ENCODE measurements around the gene CAMK2G.
"Not testable (repeated sequence)": the region's sequence is repeated elsewhere in the genome, so short reads cannot be mapped to it uniquely, and the experiment has no call there.

CAMK2G gene

DNA sequence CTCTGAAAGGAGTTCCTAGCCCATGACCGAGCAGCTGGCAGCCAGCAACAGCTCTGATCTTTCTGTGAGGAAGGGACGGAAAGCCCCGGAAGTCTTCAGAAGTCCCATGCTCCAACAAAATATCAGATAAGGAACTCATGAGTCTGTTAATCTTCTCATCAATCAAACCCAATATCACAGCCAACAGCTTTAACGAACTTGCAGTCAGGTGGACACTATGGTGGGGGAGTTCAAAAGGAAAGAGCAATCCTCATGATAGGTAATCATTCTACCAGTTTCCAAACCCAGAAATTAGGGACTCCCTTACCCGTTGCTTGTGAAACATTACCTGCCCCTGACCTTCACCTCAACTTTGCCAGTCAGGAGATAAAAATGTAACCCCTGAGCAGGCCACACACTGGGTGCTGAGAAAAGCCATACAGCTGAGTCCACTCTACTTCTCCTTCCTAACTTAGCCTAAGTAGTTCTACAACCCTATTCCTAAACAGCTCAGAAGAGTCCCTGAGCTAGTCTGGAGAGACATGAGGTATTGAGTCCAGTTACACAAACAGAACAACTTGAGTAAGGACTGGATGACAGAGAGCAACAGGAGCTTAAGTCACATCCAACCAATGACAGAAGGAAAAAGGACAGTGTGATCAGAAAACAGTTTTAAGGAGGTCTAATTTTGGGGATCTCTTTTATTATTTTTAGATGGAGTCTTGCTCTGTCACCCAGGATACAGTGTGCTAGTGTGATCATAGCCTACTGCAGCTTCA lies 65.1 kb downstream of the CAMK2G start:
- no peak for DNase-seq

DNA sequence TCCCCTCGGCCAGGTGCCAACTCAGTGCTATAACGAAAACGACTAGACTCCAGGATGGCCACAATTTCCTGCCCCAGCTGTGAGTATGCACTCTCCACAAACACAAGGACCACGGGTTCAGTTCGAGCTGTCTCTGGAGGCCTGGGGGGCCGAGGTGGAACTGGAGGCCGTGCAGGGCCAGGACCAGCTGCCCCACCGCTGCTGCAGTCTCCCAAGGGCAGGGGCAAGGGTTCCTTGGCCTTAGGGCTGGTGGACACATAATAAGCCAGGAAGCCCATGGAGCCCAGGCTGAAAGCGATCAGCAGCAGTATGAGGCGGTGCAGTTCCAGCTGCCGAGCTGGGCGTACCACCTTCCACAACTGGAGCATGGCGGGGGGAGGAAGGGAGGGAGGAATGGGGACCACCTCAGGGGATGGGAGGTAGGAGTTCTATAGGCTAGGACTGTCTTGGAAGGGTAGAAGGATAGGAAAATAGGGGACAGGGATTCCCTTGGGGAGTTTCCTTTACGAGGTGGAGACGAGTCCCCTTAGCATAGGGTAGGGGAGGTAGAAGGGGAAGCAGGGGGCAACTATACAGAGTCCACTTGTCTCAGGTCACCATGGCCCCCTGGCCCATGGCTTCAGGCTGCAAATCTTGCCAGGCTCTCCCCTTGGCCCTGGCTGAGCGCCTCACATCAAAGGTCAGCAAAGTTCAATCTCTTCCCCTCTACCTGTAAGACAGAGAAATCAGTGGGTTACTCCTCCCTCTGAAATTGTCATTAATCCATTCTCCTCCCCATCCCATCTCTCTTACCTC lies 66.1 kb downstream of the CAMK2G start:
- no peak for DNase-seq

DNA sequence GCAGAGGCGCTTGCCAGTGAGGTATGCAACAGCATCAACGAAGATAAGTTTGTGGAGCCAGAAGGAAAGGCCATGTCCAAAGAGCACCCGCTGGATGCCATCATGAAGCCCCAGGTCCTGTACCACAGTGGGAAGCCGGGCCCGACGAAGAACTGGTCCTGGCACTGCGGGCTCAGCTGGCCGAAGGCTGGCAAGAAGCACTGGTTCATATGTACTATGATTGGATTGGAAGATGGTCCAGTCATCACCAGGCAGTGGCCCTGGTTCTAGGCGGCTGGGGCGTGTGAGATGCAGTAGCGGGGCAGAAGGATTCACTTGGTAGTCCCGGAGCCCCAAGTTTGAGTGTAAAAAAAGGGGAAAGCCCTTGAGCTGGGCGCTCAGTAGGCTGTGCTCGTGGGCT lies 66.9 kb downstream of the CAMK2G start:
- no peak for DNase-seq

DNA sequence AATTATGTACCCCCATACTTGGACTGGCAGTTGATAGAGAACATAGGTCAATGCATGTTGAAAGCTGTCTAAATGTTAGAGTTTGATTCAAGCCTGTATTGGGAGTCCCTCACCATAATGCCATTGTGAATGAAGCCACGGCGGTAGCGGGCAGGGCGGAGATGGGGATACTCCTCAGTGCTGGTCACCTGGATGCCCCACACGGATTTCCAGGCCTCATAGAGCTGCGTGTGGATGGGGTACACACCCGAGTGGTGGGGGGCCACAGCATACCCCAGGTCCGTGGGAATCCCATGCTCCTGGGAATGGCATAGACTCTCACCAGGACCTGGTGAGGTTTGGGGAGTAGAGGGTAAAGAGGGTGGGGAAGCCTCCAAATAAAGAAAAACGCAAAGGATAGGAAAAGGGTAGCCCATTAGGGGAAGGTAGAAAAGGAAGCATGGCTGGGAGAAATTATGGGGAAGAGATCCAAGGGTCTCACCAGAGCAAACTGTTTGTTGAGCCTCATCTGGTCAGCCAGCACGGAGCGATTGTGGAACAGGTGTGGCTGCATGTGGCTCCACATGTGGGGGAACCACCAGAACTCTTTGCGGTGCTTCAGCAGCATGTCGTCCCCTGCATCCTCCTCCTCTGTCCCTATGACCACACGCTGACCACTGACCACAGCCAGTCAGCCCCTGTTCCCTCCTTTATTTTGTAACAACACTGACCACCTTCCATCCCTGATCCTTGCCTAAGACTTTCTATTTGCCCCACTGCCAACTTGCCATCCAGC lies 68.0 kb downstream of the CAMK2G start:
- DNase-seq, result no peak

DNA sequence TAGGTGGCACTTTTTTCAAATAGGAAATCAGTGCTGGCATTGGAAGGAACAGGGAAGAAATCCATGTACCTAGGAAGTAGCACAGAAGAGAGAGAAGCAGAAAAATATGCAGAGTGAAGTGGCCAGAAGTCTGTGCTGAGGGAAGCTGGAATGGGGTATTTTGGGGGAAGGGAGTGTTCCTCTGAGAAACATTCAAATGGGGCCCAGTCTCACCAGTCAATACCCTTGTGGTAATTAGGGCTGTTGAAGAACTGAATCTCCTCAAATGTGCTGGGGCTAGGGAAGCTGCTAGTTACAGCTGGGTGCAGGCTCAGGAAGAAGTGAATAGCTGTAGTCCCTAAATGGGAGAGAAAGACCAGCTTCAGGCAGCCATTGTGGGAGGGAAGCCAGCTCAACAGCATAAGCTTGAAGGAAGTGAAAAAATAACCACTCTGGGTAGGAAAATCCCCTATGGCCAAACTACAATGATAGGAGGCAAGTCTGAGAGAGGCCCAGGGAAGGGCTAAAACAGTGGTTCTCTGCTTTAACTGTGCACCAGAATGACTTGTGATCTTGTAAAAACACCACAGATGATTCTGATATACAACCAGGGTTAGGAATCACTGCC lies 70.6 kb downstream of the CAMK2G start:
- DNase-seq, result peak; percentile 34

DNA sequence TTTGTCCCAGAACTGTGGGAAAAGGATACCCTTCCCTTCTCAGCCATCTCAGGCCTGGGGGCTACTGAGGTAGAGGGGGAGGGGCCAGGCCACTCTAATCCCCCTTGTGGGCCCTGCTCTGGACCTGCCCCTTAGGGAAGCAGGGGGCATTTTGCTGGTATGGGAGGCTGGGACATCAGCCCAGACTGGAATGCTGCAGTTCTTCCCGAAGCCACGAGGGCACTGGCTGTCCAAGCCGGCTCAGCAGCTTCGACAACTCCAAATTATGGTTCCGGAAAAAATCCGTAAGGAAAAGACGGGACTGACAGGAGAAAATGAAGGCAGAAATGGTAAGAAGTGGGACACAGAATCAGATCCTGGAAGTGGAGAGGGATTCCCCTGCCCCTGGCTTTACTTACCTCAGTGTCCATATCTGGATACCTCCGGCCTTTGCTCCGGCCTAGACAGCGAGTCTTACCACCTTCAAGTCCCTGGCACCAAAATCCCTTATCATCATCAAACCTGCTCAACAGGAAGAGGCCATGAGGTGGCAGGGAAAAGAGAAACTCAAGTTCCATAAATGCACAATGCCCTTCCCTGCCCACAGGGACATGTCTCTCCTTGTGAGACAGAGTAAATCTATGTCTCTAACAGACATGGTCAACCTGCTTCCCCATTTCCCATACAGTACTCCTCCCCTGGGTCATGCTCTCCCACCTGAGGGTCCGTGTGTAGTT lies 71.9 kb downstream of the CAMK2G start:
- no peak for DNase-seq

DNA sequence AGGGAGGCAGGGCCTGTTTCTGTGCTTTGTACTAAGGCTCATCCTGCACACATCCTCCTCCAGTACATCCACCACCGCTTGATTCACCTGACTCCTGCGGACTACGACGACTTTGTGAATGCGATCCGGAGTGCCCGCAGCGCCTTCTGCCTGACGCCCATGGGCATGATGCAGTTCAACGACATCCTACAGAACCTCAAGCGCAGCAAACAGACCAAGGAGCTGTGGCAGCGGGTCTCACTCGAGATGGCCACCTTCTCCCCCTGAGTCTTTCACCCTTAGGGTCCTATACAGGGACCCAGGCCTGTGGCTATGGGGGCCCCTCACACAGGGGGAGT lies 73.1 kb downstream of the CAMK2G start:
- no peak for DNase-seq

DNA sequence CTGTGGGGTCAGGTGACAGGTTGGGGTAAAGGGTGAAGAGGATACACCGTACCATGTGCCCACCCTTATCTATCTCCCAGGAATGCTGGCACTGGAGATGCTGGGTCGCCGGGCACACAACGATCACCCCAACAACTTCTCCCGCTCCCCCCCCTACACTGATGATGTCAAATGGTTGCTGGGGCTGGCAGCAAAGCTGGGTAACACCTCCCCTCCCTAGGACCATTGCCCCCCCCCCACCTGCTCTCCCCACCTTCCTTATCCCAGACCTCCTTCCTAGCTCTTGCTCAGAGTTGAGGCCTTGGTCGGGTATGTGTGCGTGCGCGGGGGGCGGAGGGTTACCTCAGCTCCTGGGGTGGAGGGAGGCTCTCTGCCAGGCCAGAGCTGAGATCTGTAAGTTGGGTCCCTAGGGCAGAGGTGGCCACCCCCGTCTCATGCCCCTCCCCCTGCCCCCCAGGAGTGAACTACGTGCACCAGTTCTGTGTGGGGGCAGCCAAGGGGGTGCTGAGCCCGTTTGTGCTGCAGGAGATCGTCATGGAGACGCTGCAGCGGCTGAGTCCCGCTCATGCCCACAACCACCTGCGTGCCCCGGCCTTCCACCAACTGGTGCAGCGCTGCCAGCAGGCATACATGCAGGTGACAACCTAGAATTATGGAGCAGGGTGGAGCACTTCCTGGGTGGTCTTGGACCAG lies 73.6 kb downstream of the CAMK2G start:
- DNase-seq, result no peak

DNA sequence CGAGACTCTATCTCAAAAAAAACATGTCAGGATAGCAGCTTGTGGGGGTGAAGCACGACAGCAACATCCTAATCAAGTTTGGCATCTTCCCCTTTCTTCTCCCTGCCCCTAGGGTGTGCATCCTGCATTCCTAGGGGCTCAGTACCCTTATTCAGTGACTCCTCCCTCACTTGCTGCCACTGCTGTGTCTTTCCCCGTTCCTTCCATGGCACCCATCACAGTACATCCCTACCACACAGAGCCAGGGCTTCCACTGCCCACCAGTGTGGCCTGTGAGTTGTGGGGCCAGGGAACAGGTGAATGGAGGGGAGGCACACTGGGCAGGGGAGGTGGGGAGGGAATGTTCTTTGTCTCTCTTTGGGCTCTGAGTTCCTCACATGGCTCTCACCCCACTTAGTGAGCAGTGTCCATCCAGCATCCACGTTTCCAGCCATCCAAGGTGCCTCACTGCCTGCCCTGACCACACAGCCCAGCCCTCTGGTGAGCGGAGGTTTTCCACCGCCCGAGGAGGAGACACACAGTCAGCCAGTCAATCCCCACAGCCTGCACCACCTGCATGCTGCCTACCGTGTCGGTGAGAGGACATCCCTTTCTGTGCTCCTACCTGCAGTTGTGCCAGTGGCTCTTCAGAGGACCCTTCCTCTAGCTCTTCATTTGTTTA lies 74.3 kb downstream of the CAMK2G start:
- DNase-seq, result no peak

DNA sequence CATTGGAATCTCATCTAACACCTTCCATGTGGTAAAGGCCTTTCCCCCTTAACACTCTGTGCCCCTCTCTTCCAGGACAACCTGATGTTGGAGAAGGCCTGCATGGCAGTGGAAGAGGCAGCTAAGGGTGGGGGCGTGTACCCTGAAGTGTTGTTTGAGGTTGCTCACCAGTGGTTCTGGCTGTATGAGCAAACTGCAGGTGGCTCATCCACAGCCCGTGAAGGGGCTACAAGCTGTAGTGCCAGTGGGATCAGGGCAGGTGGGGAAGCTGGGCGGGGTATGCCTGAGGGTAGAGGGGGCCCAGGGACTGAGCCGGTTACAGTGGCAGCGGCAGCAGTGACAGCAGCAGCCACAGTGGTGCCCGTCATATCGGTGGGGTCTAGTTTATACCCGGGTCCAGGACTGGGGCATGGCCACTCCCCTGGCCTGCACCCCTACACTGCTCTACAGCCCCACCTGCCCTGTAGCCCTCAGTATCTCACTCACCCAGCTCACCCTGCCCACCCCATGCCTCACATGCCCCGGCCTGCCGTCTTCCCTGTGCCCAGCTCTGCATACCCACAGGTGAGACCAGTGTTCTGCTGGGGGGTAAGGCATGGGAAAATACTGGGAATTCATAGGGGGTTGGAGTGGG lies 75.3 kb downstream of the CAMK2G start:
- DNase-seq, result no peak

DNA sequence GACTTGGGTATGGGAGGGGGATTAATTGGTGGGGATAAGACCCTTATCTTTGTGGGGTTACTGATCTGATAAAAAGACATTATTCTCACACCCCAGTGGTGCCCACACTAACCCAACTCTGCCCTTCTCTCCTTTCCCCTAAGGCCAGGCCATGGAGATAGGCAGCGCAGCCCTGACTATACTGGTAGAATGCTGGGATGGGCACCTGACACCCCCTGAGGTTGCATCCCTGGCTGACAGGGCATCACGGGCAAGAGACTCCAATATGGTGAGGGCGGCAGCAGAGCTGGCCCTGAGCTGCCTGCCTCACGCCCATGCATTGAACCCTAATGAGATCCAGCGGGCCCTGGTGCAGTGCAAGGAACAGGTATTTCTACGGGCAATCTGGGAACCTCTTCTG lies 76.3 kb downstream of the CAMK2G start:
- no peak for DNase-seq

DNA sequence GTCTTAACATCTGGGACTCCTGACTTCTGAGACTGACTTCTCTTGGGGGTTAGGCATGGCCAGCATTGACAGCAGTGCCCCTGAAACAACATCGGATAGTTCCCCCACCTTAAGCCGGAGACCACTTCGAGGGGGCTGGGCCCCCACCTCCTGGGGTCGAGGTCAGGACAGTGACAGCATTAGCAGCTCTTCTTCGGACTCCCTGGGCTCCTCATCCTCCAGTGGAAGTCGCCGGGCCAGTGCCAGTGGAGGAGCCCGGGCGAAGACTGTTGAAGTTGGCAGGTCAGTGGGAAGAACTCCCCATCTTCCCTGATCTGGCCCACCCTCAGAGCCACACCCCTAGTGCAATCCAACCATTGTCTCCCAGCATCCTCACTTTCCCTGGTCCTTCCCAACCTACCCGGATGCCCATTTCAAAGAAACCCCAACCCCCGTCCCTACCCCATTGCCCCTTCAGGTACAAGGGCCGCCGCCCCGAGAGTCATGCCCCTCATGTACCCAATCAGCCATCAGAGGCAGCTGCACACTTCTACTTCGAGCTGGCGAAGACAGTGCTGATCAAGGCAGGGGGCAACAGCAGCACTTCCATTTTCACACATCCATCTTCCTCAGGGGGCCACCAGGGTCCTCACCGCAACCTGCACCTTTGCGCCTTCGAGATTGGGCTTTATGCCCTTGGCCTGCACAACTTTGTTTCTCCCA lies 76.9 kb downstream of the CAMK2G start:
- DNase-seq, result no peak

DNA sequence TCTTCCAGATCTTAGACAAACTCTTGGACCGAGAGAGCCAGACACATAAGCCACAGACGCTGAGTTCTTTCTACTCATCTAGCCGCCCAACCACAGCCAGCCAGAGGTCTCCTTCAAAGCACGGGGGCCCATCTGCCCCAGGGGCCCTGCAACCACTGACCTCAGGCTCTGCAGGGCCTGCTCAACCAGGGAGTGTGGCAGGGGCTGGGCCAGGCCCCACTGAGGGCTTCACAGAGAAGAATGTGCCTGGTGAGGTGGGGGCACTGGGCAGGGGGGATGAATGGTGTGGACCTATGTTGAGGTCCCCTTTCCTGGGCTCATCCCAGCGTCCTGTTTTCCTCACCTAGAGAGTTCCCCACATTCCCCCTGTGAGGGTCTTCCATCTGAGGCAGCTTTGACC lies 77.6 kb downstream of the CAMK2G start:
- no peak for DNase-seq

DNA sequence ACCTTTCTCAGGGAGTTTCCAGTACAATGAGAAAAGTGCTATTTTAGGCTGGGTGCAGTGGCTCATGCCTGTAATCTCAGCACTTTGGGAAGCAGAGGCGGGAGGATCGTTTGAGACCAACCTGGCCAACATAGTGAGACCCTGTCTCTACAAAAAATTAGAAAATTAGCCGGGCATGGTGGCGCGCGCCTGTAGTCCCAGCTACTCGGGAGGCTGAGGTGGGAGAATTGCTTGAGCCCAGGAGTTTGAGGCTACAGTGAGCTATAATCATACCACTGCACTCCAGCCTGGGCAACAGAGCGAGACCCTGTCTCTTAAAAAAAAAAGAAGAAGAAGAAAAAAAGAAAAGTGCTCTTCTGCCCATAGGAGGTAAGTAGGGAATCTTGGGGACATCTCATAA lies 78.3 kb downstream of the CAMK2G start:
- not testable (repeated sequence) for DNase-seq

DNA sequence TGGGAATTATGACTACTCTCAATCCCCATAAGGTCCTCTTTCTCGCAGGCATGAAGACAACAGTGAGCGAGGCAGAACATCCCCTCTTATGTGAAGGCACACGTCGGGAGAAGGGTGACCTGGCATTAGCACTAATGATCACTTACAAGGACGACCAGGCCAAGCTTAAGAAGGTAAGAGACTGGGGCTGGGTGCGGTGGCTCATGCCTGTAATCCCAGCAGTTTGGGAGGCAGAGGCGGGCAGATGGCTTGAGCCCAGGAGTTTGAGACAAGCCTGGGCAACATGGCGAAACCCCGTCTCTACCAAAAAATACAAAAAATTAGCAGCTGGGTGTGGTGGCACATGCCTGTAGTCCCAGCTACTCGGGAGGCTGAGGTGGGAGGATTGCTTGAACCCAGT lies 78.9 kb downstream of the CAMK2G start:
- DNase-seq, result not testable (repeated sequence)

DNA sequence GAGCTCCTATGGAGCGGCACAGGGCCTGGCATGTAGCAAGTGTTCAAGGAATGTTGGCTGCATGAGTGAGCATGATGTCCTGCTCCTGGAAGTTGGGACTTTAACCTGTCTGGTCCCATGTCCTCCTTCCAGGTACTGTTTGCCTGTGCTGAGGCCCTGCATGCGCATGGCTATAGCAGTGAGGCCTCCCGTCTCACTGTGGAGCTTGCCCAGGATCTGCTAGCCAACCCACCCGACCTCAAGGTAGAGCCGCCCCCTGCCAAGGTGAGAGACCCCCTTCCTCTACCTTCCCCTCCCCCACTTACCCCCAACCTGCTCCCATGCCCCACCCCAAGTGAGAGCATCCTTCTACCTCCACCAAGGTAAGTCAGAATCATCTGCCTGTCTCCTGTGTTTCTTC lies 80.9 kb downstream of the CAMK2G start:
- DNase-seq, result no peak

DNA sequence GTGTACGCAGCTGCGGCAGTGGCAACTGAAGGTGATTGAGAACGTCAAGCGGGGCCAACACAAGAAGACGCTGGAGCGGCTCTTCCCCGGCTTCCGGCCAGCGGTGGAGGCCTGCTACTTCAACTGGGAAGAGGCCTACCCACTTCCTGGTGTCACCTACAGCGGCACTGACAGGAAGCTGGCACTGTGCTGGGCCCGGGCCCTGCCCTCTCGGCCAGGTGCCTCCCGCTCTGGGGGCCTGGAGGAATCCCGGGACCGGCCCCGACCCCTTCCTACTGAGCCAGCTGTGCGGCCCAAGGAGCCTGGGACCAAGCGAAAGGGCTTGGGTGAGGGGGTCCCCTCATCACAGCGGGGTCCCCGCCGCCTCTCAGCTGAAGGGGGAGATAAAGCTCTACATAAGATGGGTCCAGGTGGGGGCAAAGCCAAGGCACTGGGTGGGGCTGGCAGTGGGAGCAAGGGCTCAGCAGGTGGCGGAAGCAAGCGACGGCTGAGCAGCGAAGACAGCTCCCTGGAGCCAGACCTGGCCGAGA lies 82.4 kb downstream of the CAMK2G start:
- DNase-seq, result no peak

DNA sequence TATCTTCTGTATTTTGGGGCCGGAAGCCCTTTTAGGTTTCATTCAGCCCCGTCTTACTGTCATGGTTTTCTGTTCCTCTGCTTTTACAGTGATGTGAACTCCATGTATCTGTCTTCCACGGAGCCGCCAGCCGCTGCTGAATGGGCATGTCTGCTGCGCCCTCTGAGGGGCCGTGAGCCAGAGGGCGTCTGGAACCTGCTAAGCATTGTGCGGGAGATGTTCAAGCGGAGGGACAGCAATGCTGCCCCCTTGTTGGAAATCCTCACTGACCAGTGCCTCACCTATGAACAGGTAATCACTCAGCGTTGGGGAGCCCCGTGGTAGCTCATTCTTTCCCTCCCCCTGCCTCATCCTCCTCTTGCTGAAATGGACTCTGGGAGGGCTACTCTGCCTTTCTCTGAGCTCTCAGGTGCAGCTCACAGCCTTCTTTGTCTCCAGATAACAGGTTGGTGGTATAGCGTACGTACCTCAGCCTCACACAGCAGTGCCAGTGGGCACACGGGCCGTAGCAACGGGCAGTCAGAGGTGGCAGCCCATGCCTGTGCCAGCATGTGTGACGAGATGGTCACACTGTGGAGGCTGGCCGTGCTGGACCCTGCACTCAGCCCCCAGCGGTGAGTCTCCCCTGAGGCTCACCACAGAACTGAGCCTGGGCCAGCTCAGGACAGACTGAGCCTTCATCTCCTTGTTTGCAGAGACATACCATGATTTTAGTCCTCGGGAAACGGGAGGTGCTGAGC lies 83.3 kb downstream of the CAMK2G start:
- DNase-seq, result no peak

DNA sequence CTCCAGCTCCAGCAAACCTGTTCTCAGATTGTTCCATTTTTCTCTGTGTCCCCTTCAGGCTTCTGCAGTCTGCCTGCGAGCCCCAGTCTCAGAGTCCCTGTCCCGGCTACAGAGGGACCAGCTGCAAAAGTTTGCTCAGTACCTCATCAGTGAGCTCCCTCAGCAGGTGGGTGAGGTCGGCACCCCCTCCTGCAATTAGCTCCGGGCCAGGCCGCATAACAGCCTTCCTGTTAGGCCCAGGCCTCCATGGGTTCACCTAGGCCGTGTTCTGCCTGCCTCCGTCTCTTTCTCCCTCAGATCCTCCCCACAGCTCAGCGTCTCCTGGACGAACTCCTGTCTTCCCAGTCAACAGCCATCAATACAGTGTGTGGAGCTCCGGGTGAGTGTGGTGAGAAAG lies 84.7 kb downstream of the CAMK2G start:
- no peak for DNase-seq

All from activated CD4-positive, alpha-beta T cell treated with anti-CD3 and anti-CD28 coated beads, Interleukin-10, Interleukin-2, amounts not matched to agents 100 ng/mL and 50 ng/mL, durations not matched to agents 16 hours and 8 hours (primary cell).